ENCODE data around the gene SPC24. TPM values are rescaled to one million over a fixed set of nuclear protein-coding genes. Genes with fewer than 3 reads are reported as not detected.

Gene SPC24
- total and polyA plus RNA-seq, 9 of the 15 experiments (the other 6 are each of a cell fraction or from before 2014, with no cell fraction given) = 18.2 to 154 (median 60.9) TPM

DNA sequence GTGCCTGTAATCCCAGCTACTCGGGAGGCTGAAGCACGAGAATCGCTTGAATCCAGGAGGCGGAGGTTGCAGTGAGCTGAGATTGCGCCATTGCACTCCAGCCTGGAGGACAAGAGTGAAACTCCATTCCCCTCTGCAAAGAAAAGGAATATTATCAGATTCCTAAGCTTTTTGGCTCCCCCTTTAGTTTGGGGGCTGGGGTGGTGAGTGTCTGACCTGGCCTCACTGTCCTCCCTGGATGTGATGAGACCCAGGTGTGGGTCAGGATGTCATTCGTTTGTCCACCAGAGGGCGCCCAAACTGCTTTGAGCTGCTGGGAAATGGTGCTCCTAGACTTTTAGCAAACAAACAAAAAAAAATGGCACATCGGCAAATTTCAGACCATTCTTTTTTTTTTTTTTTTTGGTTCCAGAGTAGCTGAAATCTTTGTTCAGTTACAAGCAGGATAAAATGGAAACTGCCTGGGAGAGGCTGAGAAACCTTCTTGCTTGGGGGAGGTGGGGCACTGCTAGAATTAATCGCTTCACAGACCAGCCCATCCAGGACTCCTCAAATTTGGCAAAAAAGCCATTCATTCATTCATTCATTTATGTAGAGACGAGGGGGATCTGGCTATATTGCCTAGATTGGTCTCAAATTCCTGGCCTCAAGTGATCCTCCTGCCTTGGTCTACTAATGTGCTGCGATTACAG is 29.4 kb downstream of the SPC24 start (continued):
- TF ChIP-seq ZFX (CRISPR knock-in tag; IDR thresholded peaks at IDR 0.05) = no peak
- TF ChIP-seq, protein P1, sequence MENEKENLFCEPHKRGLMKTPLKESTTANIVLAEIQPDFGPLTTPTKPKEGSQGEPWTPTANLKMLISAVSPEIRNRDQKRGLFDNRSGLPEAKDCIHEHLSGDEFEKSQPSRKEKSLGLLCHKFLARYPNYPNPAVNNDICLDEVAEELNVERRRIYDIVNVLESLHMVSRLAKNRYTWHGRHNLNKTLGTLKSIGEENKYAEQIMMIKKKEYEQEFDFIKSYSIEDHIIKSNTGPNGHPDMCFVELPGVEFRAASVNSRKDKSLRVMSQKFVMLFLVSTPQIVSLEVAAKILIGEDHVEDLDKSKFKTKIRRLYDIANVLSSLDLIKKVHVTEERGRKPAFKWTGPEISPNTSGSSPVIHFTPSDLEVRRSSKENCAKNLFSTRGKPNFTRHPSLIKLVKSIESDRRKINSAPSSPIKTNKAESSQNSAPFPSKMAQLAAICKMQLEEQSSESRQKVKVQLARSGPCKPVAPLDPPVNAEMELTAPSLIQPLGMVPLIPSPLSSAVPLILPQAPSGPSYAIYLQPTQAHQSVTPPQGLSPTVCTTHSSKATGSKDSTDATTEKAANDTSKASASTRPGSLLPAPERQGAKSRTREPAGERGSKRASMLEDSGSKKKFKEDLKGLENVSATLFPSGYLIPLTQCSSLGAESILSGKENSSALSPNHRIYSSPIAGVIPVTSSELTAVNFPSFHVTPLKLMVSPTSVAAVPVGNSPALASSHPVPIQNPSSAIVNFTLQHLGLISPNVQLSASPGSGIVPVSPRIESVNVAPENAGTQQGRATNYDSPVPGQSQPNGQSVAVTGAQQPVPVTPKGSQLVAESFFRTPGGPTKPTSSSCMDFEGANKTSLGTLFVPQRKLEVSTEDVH (IDR thresholded peaks at IDR 0.05; ENCODE audit: low read depth, partially characterized antibody) = no peak
- TF ChIP-seq ZNF12 (CRISPR knock-in tag; IDR thresholded peaks at IDR 0.05) = no peak
- no peak for TF ChIP-seq ILF3 (IDR thresholded peaks at IDR 0.05; ENCODE audit: borderline replicate concordance)
- TF ChIP-seq ZNF398 (CRISPR knock-in tag; IDR thresholded peaks at IDR 0.05) = no peak
- TF ChIP-seq EZH2 (IDR thresholded peaks at IDR 0.05; ENCODE audit: borderline replicate concordance, low read depth, low read length) = no peak
- no peak for TF ChIP-seq NFATC3 (IDR thresholded peaks at IDR 0.05)
- no peak for TF ChIP-seq DLX4 (CRISPR knock-in tag; IDR thresholded peaks at IDR 0.05)
- no peak for TF ChIP-seq KLF16 (IDR thresholded peaks at IDR 0.05)
- TF ChIP-seq SMAD1 (IDR thresholded peaks at IDR 0.05; ENCODE audit: low read depth, low read length, partially characterized antibody) = no peak
- TF ChIP-seq PHB (CRISPR knock-in tag; IDR thresholded peaks at IDR 0.05) = no peak
- no peak for TF ChIP-seq RHOXF2B (CRISPR knock-in tag; conservative IDR thresholded peaks at IDR 0.05)
- no peak for TF ChIP-seq KAT7 (CRISPR knock-in tag; IDR thresholded peaks at IDR 0.05; ENCODE audit: borderline replicate concordance)
- TF ChIP-seq RBFOX2 (IDR thresholded peaks at IDR 0.05; ENCODE audit: low read depth, low read length) = 0 out of 2 replicates have a peak, but pooled peaks have one; percentile 12
- TF ChIP-seq RNF2 (IDR thresholded peaks at IDR 0.05) = no peak
- 0 out of 2 replicates have a peak, but pooled peaks have one; percentile 34 for TF ChIP-seq SMC3 (conservative IDR thresholded peaks at IDR 0.05; ENCODE audit: insufficient read depth, low read depth, low read length)
- TF ChIP-seq, protein P2, sequence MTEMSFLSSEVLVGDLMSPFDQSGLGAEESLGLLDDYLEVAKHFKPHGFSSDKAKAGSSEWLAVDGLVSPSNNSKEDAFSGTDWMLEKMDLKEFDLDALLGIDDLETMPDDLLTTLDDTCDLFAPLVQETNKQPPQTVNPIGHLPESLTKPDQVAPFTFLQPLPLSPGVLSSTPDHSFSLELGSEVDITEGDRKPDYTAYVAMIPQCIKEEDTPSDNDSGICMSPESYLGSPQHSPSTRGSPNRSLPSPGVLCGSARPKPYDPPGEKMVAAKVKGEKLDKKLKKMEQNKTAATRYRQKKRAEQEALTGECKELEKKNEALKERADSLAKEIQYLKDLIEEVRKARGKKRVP (CRISPR knock-in tag; IDR thresholded peaks at IDR 0.05) = no peak
- TF ChIP-seq CREB3L1 (IDR thresholded peaks at IDR 0.05; ENCODE audit: borderline replicate concordance, low read depth) = no peak
- TF ChIP-seq, protein P3, sequence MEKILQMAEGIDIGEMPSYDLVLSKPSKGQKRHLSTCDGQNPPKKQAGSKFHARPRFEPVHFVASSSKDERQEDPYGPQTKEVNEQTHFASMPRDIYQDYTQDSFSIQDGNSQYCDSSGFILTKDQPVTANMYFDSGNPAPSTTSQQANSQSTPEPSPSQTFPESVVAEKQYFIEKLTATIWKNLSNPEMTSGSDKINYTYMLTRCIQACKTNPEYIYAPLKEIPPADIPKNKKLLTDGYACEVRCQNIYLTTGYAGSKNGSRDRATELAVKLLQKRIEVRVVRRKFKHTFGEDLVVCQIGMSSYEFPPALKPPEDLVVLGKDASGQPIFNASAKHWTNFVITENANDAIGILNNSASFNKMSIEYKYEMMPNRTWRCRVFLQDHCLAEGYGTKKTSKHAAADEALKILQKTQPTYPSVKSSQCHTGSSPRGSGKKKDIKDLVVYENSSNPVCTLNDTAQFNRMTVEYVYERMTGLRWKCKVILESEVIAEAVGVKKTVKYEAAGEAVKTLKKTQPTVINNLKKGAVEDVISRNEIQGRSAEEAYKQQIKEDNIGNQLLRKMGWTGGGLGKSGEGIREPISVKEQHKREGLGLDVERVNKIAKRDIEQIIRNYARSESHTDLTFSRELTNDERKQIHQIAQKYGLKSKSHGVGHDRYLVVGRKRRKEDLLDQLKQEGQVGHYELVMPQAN (IDR thresholded peaks at IDR 0.05; ENCODE audit: borderline replicate concordance) = no peak
